Measurements from ENCODE around the gene NR1I3.

NR1I3 gene

DNA sequence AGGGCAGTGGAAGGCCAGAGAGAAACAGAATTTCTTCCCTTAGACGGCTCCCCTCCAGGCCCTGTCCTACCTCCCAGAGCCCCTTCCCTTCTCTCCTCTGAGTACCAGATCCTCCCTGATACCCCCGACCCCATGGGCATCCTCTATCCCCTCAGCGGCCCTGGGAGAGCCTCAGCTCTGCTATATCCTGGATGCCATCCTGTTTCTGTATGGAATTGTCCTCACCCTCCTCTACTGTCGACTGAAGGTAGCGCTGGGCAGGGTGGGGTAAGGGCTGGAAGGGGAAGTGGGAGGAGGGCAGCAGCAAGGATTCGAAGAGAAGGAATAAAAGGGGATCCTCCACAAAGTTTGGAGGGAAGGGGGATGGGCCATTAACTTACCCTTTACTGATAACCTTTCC is 20.2 kb downstream of the NR1I3 start:
- DNase-seq = peak in 1 of 2 donors; percentile 19

- DNase-seq = peak; percentile 95 to 99
Measured at GRCh38 chr1:161216945-161217712, 20.9 kb downstream of the NR1I3 start.

- DNase-seq = peak; percentile 92
Measured at GRCh38 chr1:161215076-161215475, 22.9 kb downstream of the NR1I3 start, which contains the start of gene FCER1G. FCER1G (plus strand) TSS chr1:161215295; CDS start chr1:161215322, 27 bp downstream.

DNA sequence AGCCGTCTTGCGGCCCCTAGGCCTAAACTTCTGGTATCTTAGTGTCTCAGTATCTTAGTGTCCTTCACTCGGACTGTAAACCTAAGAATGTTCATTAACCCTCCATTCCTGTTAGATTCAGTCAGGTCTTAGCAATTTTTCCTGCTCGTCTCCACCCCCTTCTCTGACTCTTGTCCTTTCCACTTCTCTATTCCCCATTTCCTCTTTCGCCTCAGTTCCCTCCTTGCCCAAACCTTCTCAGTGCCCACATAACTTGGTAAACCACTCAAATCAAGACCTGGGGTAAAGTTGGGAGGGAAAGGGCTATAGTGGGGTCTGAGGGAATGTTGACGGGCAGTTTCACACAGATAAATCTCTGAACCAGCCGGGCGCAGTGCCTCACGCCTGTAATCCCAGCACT is 23.6 kb downstream of the NR1I3 start:
- DNase-seq = peak; percentile 71 to 81

DNA sequence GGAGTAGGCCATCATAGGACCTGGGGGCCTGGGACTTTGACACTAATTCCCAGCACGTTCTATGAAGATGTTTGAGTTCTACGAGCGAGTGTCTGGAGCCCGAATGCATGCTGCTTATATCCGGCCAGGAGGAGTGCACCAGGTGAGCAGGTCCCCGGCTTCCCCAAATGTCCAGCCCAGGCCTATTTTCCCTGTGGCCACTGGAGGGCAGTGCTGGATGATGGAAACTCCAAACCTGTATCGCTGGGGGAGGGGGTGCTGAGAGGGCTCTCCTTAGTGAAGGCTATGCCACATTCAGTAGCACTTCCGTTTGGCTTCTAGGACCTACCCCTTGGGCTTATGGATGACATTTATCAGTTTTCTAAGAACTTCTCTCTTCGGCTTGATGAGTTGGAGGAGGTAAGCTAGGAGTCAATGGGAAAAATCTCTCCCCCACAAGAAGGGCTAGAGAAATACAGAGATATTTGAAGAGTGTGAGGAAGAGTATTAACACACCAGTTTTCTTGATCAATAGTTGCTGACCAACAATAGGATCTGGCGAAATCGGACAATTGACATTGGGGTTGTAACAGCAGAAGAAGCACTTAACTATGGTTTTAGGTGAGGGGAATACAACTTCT is 28.1 kb downstream of the NR1I3 start:
- DNase-seq = peak; percentile 72 to 73

DNA sequence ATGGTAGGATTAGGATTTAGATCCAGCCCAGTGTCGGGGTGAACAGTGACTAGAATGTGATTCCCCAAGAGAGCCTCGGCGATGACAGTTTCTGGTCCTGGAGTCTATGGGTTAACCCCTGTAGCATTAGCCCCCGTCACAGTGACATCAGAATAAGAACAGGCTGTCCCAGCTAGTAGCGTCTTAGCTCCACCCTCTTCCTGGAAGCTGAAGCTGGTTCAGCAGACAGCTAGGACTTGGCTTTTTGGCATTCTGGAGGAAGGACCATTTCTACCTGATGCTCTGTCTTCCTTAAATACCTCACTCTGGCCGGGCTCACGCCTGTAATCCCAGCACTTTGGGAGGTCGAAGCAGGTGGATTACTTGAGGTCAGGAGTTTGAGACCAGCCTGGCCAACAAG is 30.8 kb downstream of the NR1I3 start:
- DNase-seq = no peak

DNA sequence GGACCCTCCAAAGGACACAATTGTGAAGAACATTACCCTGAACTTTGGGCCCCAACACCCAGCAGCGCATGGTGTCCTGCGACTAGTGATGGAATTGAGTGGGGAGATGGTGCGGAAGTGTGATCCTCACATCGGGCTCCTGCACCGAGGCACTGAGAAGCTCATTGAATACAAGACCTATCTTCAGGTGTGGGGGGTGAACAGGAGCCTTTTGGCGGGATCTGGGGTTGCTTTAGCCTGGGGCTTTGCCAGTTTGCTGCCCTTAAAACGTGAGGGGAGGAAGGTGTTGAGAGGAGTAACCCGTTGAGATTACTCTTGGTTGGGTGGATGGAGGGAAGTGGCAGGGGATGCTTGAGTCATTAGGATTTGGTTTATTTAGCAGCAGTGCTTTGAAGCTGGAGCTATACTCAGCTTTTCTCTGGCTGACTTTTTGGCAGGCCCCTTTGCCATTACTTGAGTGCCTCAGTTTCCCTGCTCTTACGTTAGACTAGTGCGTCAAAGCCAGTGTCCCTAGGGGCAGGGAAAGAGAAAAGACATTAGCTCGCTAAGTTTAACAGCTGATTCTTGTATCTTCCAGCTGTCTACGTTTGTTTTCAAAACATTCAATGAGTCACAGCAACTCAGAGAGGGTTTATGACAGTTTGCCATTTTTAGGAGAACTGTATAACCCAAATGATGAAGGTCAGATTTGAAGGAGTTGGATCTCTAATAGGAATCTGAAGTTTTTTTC is 31.4 kb downstream of the NR1I3 start:
- DNase-seq = no peak

- peak; percentile 98 to 99 for DNase-seq
Measured at GRCh38 chr1:161201836-161202712, 35.9 kb downstream of the NR1I3 start, which contains the start of gene NDUFS2. NDUFS2 (plus strand) TSS chr1:161202367; CDS start chr1:161202386, 19 bp downstream.

DNA sequence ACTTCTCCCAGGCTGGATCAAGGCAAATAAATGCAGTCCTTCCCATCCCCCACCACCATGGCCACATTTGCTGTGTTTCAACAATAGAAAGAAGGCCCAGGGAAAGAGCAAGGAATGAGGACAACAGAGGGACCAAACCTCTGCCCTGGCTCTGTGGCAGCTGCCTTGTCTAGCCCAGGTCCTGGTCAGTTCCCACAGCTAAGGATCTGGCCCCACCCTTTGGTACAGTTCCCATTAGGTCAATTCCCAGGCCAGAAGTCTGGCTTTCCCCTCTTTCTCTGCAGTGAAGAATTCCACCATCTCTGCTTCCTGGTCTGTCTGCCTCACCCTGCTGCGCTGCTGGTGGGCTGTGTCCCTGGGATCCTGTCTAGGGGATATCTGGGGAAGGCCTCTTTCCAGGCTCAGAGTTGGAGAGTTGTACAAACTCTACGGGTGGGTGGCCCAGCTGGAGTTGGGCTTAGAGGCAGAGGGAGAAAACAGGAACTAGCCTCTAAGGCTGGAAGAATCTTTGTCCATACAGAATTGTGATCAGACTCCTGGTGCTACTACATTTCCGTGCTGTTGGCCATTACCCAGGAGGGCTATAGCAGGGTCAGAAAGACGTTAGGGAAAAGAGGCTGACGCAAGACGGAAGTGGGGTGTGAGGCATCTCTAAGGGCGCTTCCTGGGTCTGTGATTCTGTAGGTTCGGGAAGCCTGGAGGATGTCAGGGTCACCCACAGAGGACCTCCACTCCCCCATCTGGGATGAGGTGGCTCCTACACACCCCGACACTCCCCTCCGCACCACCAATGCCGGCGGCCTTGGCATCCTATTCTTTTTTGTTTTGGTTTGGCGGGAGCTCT is 36.8 kb downstream of the NR1I3 start:
- peak; percentile 58 to 68 for DNase-seq

- no peak for DNase-seq
Measured at GRCh38 chr1:161200421-161200991, 37.5 kb downstream of the NR1I3 start.

DNA sequence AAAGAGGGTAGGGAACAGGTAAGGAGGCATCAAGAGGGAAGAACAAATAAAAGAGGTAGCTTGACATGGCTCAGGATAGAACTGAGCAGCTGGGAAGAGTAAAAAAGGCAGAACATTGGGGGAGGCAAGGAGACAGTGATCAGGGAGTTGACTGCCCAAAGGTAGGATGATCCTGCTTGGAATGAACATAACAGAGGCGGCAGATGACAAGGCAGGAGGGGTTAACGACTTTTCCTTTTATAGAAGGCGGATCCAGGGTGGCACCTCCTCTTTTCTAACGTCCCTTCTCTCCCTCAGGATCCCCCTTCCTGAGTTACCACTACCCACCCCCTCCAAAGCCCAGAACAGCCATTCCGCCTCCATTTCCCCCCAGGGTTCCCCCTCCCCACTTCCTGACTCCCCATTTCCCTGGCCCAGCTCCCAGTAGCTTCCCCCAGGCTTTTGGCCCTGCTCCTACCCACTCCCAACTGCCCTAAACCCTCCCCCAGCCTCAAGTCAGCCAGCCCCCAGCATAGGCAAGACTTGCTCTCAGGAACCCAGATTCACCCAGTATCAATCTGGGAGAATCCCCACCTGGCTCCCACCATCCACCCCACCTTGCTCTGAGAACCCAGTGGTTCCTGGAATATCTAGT is 38.4 kb downstream of the NR1I3 start:
- no peak for DNase-seq

GRCh38 chr1:161198897-161199431 is 39.0 kb downstream of the NR1I3 start, which contains the start of gene ADAMTS4:
ADAMTS4 (minus strand) TSS chr1:161199054; CDS start chr1:161198627, 427 bp downstream.
- no peak for DNase-seq

- no peak for DNase-seq
Measured at GRCh38 chr1:161198194-161198896, 39.7 kb downstream of the NR1I3 start.

- no peak for DNase-seq
Measured at GRCh38 chr1:161197560-161198193, 40.3 kb downstream of the NR1I3 start.

DNA sequence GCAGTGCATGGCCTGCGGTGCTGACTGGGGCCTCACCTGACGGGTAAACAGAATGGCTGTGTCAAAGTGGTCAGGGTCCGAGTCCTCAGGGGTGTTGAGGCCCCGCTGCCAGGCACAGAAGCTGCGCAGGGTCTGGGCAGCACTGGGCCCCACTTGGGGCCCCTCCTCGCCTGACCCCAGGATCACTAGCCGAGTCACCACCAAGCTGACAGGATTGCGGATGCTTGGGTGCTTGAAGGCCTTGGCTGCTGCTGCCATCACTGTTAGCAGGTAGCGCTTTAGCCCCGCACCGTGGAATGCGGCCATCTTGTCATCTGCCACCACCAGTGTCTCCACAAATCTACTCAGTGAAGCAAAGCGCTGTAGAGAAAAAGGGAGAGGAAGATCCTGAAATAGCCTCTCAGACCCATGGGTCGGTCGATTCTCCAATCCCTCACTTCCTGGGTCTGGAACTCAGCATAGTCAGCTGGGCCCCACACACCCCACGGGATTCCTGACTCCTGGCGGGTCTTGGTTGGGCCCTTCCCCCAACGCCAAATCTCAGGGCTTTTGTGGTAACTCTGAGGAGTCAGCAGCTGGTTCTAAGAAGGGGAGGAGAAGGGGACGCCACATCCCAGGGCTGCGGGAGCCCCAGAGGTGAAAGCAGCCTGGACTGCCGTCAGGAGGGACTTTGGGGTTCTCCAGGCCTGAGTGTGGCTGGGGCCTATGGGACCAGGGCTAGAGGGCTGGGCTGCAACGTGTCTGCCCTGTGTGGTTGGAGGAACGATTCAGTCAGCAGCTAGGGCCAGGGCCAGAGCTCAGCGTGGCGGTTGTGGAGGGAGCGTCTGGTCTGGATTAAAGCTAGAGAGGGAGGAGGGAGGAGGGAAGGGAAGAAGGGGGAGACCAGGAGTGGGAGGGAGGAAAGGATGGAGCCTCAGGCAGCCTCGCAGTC is 41.2 kb downstream of the NR1I3 start:
- no peak for DNase-seq

DNA sequence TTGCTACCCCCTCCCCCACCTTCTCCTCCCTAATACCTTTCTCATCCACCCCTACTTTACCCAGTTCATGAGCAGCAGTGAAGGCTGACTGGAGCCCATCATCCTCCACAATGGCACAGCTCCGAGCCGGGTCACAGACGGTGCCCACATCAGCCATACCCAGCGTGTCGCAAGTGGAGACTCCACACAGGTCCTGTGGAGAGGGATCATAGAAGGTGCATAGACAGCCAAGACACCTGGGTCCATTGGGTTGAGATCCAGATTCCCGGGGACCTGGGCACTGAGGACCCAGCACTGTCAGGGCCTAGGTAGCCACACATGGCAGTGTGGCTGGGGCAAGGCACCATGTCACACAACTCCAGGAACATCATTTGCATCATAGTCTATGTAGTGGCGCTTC is 41.9 kb downstream of the NR1I3 start:
- DNase-seq = no peak

- peak; percentile 66 to 84 for DNase-seq
Measured at GRCh38 chr1:161195171-161195570, 42.8 kb downstream of the NR1I3 start.
